SK-N-SH (cell line): ENCODE measurements around the gene ITIH5. TPM values are rescaled to one million over a fixed set of nuclear protein-coding genes. Genes with fewer than 3 reads are reported as not detected.

Experiments used
- CTCF ChIA-PET: fragments of 300-600, 350-600 bp; formaldehyde crosslinking; extraction: SDS; loops from one replicate; lab custom pipeline; 2021; lab: Yijun Ruan, JAX
- POLR2A ChIA-PET: fragments of 350-600 bp; sonication (Branson Sonifier 250); formaldehyde crosslinking; extraction: SDS; loops from one replicate; lab custom pipeline; 2020; ENCODE audit warnings: antibody characterized with exemption, inconsistent platforms; lab: Yijun Ruan, JAX
- DNase-seq: peaks from one replicate; pipeline ENCODE4 v3.0.0; 2012
- H2AFZ ChIP-seq: fragments of 200-600 bp; sonication (generic); 2 replicates; pipeline ENCODE4 v1.8.1; 2016; ENCODE audit warnings: antibody characterized with exemption, mild to moderate bottlenecking, low read depth
- H3F3A ChIP-seq: fragments of 200-600 bp; sonication (generic); replicated peaks from 2 replicates; pipeline ENCODE3; 2016; ENCODE audit warnings: antibody characterized with exemption, mild to moderate bottlenecking; ENCODE audit not compliant: insufficient read depth
- H3K27ac ChIP-seq, 2 experiments: fragments of 200-500 bp in 1 of 2; fragments of 200-600 bp in 1 of 2; sonication (Bioruptor generic) in 1 of 2; sonication (generic), shearing (Covaris generic) in 1 of 2; 2 replicates each; pipeline versions ENCODE4 v1.5.1 to v1.6.1; 2014 to 2016; ENCODE audit warnings: low read depth in 2 of 2, inconsistent platforms in 1 of 2, low read length in 1 of 2, mild to moderate bottlenecking in 1 of 2, mixed read lengths in 1 of 2
- H3K27me3 ChIP-seq: fragments of 200-600 bp; sonication (generic), shearing (Covaris generic); 2 replicates; pipeline ENCODE4 v1.6.1; 2016; ENCODE audit warnings: mixed run types; ENCODE audit not compliant: insufficient read depth
- H3K36me3 ChIP-seq, 2 experiments: fragments of 200-500 bp in 1 of 2; fragments of 200-600 bp in 1 of 2; sonication (Bioruptor generic) in 1 of 2; sonication (generic) in 1 of 2; replicated peaks in 1 of 2; 2 replicates each; pipeline versions ENCODE3 to v1.5.1; 2014 to 2016; ENCODE audit warnings: low read length in 1 of 2, mild to moderate bottlenecking in 1 of 2; ENCODE audit not compliant: insufficient read depth in 2 of 2, control insufficient read depth in 1 of 2
- H3K4me1 ChIP-seq, 2 experiments: fragments of 200-500 bp in 1 of 2; fragments of 200-600 bp in 1 of 2; sonication (Bioruptor generic) in 1 of 2; sonication (generic), shearing (Covaris generic) in 1 of 2; 2 replicates each; pipeline versions ENCODE4 v1.5.1 to v1.6.1; 2014 to 2016; ENCODE audit warnings: low read depth in 1 of 2, low read length in 1 of 2, mixed run types in 1 of 2; ENCODE audit not compliant: insufficient read depth in 2 of 2, control insufficient read depth in 1 of 2
- H3K4me2 ChIP-seq: fragments of 200-600 bp; sonication (generic), shearing (Covaris generic); 2 replicates; pipeline ENCODE4 v1.6.1; 2017; ENCODE audit warnings: mixed run types
- H3K4me3 ChIP-seq, 2 experiments: fragments of 200-500 bp in 1 of 2; fragments of 200-600 bp in 1 of 2; sonication (Bioruptor generic) in 1 of 2; sonication (generic), shearing (Covaris generic) in 1 of 2; 2 replicates each; pipeline versions ENCODE4 v1.5.1 to v1.8.1; 2014 to 2016; ENCODE audit warnings: low read depth in 2 of 2, inconsistent platforms in 1 of 2, low read length in 1 of 2, mild to moderate bottlenecking in 1 of 2, mixed read lengths in 1 of 2, moderate library complexity in 1 of 2
- H3K79me2 ChIP-seq: fragments of 200-600 bp; sonication (generic); 2 replicates; pipeline ENCODE4 v1.8.1; 2017; ENCODE audit warnings: mild to moderate bottlenecking; ENCODE audit not compliant: insufficient read depth
- H3K9ac ChIP-seq: fragments of 200-600 bp; sonication (generic); 2 replicates; pipeline ENCODE4 v1.6.1; 2017; ENCODE audit warnings: mixed run types
- H3K9me2 ChIP-seq: fragments of 200-600 bp; sonication (generic); 2 replicates; pipeline ENCODE4 v1.6.1; 2017; ENCODE audit warnings: mixed run types
- H3K9me3 ChIP-seq: fragments of 200-600 bp; sonication (generic); 2 replicates; pipeline ENCODE4 v1.6.1; 2017; ENCODE audit warnings: mixed run types, mild to moderate bottlenecking, moderate library complexity
- H4K20me1 ChIP-seq: fragments of 200-600 bp; sonication (generic); 2 replicates; pipeline ENCODE4 v1.6.1; 2017; ENCODE audit warnings: mild to moderate bottlenecking, mixed run types; ENCODE audit not compliant: insufficient read depth
- CHD2 ChIP-seq: fragments of 150-350 bp; IDR thresholded peaks from 2 replicates; pipeline ENCODE4 v1.6.1; 2018; ENCODE audit warnings: low read length; ENCODE audit not compliant: partially characterized antibody
- ELF1 ChIP-seq: IDR thresholded peaks from 2 replicates; pipeline ENCODE4 v1.4.0; 2012
- EP300 ChIP-seq, 2 experiments: IDR thresholded peaks; 2 replicates each; pipeline versions ENCODE4 v1.4.0 to v1.6.1; 2012; ENCODE audit warnings: borderline replicate concordance in 1 of 2, low read depth in 1 of 2, low read length in 1 of 2
- FOXM1 ChIP-seq: IDR thresholded peaks from 2 replicates; pipeline ENCODE4 v1.4.0; 2012; ENCODE audit warnings: low read depth, mild to moderate bottlenecking
- GABPA ChIP-seq: IDR thresholded peaks from 2 replicates; pipeline ENCODE4 v1.4.0; 2012; ENCODE audit warnings: low read depth, mild to moderate bottlenecking
- GATA2 ChIP-seq: sonication (generic); formaldehyde crosslinking; IDR thresholded peaks from 2 replicates; pipeline ENCODE4 v1.5.0; 2020; ENCODE audit warnings: mild to moderate bottlenecking, missing genetic modification reagents
- JUND ChIP-seq: IDR thresholded peaks from 2 replicates; pipeline ENCODE4 v1.4.0; 2012
- MAX ChIP-seq: IDR thresholded peaks from 2 replicates; pipeline ENCODE4 v1.4.0; 2012; ENCODE audit warnings: low read depth
- MEF2A ChIP-seq: IDR thresholded peaks from 2 replicates; pipeline ENCODE4 v1.4.0; 2012; ENCODE audit warnings: low read depth, borderline replicate concordance
- NFIC ChIP-seq: IDR thresholded peaks from 2 replicates; pipeline ENCODE4 v1.4.0; 2012; ENCODE audit warnings: borderline replicate concordance
- POLR2AphosphoS5 ChIP-seq: IDR thresholded peaks from 2 replicates; pipeline ENCODE4 v1.6.1; 2012; ENCODE audit warnings: low read depth, low read length
- RCOR1 ChIP-seq: fragments of 150-350 bp; IDR thresholded peaks from 2 replicates; pipeline ENCODE4 v1.6.1; 2017; ENCODE audit warnings: antibody characterized with exemption, low read length
- SMC3 ChIP-seq: IDR thresholded peaks from 2 replicates; pipeline ENCODE4 v1.6.1; 2012; ENCODE audit warnings: low read depth, low read length, improper control_type of control experiment
- TCF12 ChIP-seq: IDR thresholded peaks from 2 replicates; pipeline ENCODE4 v1.4.0; 2012
- USF1 ChIP-seq: IDR thresholded peaks from 2 replicates; pipeline ENCODE4 v1.4.0; 2012; ENCODE audit warnings: low read depth, borderline replicate concordance
- YY1 ChIP-seq: IDR thresholded peaks from 2 replicates; pipeline ENCODE4 v1.4.0; 2012; ENCODE audit warnings: low read depth, mild to moderate bottlenecking
- WGBS: methylation state at CpG from one replicate; pipeline ENCODE4 v1.1.6; 2017; ENCODE audit warnings: low lambda C conversion rate; 5-methylcytosine and 5-hydroxymethylcytosine counted together
- polyA plus RNA-seq, 3 experiments: library from polyadenylated mRNA; depleted of rRNA; stranded (reverse); fragments of >200 nt; gene quantifications; 2 replicates each; pipeline ENCODE4 v1.2.3, GENCODE V29; 2012

The ITIH5 gene
- polyA plus RNA-seq, 1 of the 3 experiments (the other 2 are of a cell fraction) = 0.07 TPM

- Histone ChIP-seq H3K79me2 (no peaks in the 10 kb centered on the region), H3K27me3 (no peaks in the 10 kb centered on the region), H2AFZ (no peak overlapping the region), H3K9ac (no peak overlapping the region), H3F3A (no peaks in the 10 kb centered on the region), H3K36me3 (no peaks in the 10 kb centered on the region), H3K9me3 (no peaks in the 10 kb centered on the region), H3K9me2 (no peaks in the 10 kb centered on the region), H3K4me2 (no peak overlapping the region), H3K27ac (no peak overlapping the region), H3K4me1 (no peaks in the 10 kb centered on the region), H4K20me1 (no peaks in the 10 kb centered on the region)
- no peak for DNase-seq
- CTCF ChIA-PET = interaction anchor here (0.6 to 3.1 kb wide), 2 partner anchors 13 to 174 kb away, joined by 3 to 17 read pairs; no protein-coding TSS in a partner anchor
- TF ChIP-seq MAX (no peak), JUND (no peak)
- TF ChIP-seq, all 33 proteins: peak for 0
- POLR2A ChIA-PET = no interaction called here
- 33% methylated on average over 8 of the region's 8 CpGs for WGBS
- no peak overlapping the region for H3K4me3 ChIP-seq
Observed at GRCh38 chr10:7701158-7701742, 34.5 kb upstream of the ITIH5 start.

- Histone ChIP-seq H3K27me3 (no peaks in the 10 kb centered on the region), H3K4me1 (no peaks in the 10 kb centered on the region), H2AFZ (no peak overlapping the region), H4K20me1 (no peaks in the 10 kb centered on the region), H3K79me2 (no peaks in the 10 kb centered on the region), H3K4me2 (no peak overlapping the region), H3K9ac (no peak overlapping the region), H3K4me3 (no peak overlapping the region), H3K9me2 (no peaks in the 10 kb centered on the region), H3K27ac (no peak overlapping the region), H3K9me3 (no peaks in the 10 kb centered on the region), H3K36me3 (no peaks in the 10 kb centered on the region), H3F3A (no peaks in the 10 kb centered on the region)
- CTCF ChIA-PET = interaction anchor here (1.0 to 3.1 kb wide), 2 partner anchors 13 to 175 kb away, joined by 3 to 17 read pairs; no protein-coding TSS in a partner anchor
- WGBS = 7% methylated on average over 2 of the region's 2 CpGs
- POLR2A ChIA-PET = no interaction called here
- DNase-seq = no peak
- no peak for TF ChIP-seq USF1
- no peak for TF ChIP-seq EP300 (IDR thresholded peaks at IDR 0.05; ENCODE audit: borderline replicate concordance in 1 of 2, low read depth in 1 of 2, low read length in 1 of 2)
- TF ChIP-seq FOXM1 = no peak
Observed at GRCh38 chr10:7700577-7701125, 33.9 kb upstream of the ITIH5 start.

- no peaks in the 10 kb centered on the region for H3K9me3 ChIP-seq
- CTCF ChIA-PET = interaction anchor here (1.8 kb wide), 1 partner anchor 10 kb away, joined by 14 read pairs; no protein-coding TSS in a partner anchor
- no peaks in the 10 kb centered on the region for H3K9me2 ChIP-seq
- no peaks in the 10 kb centered on the region for H3F3A ChIP-seq
- POLR2A ChIA-PET = no interaction called here
- no peak overlapping the region for H3K4me3 ChIP-seq
- DNase-seq = no peak
- no peak overlapping the region for H3K4me2 ChIP-seq
- H2AFZ ChIP-seq = no peak overlapping the region
- H3K27ac ChIP-seq = no peak overlapping the region
- H3K79me2 ChIP-seq = no peaks in the 10 kb centered on the region
- WGBS = 30% methylated on average over 7 of the region's 8 CpGs
- H3K4me1 ChIP-seq = no peaks in the 10 kb centered on the region
- H3K27me3 ChIP-seq = no peaks in the 10 kb centered on the region
- H3K9ac ChIP-seq = no peak overlapping the region
- TF ChIP-seq ELF1 (no peak), CHD2 (no peak), RCOR1 (no peak), TCF12 (no peak), USF1 (no peak), GATA2 (CRISPR knock-in tag) (no peak), GABPA (no peak), POLR2AphosphoS5 (no peak), NFIC (no peak), MEF2A (no peak), YY1 (no peak), SMC3 (no peak)
- H3K36me3 ChIP-seq = no peaks in the 10 kb centered on the region
- no peaks in the 10 kb centered on the region for H4K20me1 ChIP-seq
Observed at GRCh38 chr10:7697426-7697825, 30.7 kb upstream of the ITIH5 start.
